ENCODE measurements around the gene TRDN.
"Not testable (repeated sequence)": the region's sequence is repeated elsewhere in the genome, so short reads cannot be mapped to it uniquely, and the experiment has no call there.

Gene TRDN

DNA sequence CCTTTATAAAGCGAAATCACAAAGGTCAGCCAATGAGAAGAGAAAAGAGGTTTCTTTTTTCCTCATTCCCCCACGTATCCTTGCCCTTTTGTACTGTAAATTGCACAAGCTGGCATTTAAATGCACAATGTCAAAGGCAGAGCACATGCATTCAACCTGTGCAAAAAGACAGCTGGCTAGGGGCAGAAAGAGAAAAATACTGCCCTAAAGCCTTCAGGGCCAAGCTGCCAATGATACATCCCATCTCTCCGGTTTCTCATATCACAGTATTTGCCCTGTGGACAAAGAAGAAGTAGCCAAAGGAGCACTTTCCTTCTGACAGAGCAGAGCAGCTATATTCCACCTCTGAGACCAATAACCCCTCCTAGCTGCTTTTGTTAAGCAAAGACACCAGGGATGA lies 219.2 kb downstream of the TRDN start:
- no peak overlapping the region for H3K4me3 ChIP-seq (ENCODE audit: low read depth, low read length)

DNA sequence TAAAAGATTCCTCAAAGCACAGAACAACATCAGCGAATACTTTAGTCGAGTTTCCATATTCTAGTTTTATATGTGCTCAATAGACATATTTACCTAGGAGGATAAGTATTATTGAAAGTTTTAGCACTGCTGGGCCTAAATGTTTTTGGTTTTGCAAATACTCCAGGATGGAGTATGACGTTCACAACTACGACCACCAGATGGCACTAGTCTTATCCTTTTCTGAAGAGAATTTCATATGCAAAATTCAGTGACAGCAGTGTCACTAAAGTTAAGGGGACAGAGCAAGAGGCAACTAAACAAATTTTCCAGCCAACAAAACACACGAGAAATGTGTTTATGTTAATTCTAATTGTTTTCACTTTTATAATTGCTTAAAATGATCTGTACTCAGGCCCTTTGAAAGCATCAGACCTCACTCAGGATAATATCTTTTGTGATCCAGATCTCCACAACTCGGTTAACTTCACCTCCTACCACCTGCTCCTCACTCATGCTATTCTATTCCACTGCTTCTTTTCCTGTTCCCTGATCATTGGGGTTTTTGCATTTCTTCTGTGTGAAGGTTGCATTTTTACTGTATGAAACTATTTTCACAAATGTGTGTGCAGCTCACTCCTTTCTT lies 220.8 kb downstream of the TRDN start:
- no peak overlapping the region for H3K4me3 ChIP-seq (ENCODE audit: low read depth, low read length)

DNA sequence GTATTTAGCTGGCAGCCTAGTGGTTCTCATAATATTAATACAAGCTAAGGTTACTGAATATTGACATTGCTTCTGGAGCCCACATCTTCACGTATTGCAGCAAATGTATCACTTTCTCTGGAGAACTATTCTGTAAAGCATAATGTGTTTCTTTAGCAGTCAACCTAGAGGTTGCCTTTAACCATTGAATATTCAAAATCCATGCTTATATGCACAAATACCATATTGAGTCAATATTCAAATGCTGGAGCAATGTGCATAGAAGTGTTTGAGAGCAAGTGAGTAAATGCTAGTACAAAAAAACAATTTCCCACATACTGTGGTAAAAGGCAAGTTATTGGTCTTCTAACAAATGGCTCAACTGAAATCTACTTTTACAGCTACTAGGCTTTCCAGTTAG lies 231.8 kb downstream of the TRDN start:
- no peak overlapping the region for H3K4me3 ChIP-seq (ENCODE audit: low read depth, low read length)

DNA sequence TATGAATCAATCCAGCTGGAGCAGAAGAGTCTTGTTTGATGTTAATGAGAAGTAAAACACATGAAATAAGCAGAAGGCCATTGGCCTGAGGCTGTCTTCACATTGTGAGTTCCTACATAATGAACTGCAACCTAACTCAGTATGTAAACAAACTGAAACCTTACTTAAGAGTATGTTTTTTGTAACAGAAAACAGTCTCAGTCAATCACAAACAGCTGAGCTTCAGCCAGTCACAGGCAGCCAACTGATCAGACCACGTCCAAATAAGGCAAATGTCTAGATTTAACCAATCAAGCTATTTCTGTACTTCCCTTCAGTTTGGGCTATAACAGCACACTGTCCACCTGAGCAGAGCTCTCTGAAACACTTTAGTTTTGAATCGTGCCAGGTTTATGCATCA lies 234.7 kb downstream of the TRDN start:
- no peak overlapping the region for H3K4me3 ChIP-seq (ENCODE audit: low read depth, low read length)

DNA sequence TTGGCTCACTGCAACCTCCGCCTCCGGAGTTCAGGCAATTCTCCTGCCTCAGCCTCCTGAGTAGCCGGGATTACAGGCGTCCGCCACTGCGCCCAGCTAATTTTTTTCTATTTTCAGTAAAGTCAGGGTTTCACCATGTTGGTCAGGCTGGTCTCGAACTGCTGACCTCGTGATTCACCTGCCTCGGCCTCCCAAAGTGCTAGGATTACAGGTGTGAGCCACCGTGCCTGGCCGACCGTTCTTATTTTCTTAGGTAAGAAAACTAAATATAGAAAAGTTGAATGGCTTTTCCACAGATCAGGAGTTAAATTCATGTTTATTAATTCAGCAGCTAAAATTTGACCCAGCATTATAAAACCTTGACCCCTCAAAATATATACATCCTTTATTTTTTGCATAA lies 238.7 kb downstream of the TRDN start:
- H3K4me3 ChIP-seq (ENCODE audit: low read depth, low read length) = no peak overlapping the region

DNA sequence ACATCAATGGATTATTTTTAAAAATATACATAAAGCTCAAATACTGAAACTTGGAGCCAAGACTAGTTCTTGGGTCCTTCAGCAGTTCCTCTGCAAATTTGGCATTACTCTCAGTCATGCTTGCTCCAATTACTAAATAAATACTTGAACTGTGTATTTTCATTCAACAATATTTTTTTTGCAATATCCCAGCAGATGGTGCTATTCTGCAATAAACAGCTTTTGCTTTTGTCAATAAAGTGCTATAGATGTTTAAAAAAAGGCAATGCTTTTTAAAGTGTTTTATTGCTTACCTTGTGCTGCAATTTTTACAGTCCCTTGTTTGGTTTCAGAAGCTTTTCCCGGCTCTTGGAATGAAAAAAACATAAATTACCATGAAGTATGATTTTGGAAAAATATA lies 243.4 kb downstream of the TRDN start:
- no peak overlapping the region for H3K4me3 ChIP-seq (ENCODE audit: low read depth, low read length)

DNA sequence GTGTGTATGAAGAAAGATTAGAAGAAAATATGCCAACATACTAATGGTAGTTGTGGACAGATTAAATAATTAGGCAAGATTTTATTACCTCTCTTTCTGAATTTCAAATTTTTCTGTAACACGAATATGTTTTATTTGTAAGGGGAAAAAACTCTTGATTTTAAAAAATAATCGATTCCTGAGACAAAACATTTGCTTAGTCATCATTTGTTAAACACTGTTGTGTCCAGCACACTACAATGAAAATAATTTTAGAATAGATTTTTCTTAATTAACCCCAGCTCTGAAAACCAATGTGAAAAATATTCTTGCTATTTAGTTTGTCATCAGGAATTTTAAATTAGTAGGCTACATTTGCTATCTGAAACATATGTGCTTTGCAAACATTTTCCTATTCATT lies 253.0 kb downstream of the TRDN start:
- no peak overlapping the region for H3K4me3 ChIP-seq (ENCODE audit: low read depth, low read length)

DNA sequence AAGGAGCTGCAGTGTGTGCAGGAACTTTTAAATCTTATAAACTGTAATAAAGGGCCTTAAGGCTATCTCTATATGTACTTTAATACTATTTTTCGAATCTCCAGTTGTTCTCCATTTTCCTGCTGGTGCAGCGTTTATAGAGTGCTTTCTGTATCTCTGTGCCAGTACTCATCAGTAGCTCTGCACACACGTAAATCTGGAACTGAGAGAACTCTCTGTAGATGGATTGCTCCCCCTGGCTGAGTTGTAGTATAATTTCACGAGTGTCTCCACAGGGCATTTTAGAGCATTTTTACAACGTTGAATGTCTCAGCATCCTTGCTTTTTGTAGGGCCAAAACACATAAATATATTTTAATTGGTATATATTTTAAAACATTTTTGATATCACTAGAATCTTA lies 256.5 kb downstream of the TRDN start:
- H3K4me3 ChIP-seq (ENCODE audit: low read depth, low read length) = no peak overlapping the region

DNA sequence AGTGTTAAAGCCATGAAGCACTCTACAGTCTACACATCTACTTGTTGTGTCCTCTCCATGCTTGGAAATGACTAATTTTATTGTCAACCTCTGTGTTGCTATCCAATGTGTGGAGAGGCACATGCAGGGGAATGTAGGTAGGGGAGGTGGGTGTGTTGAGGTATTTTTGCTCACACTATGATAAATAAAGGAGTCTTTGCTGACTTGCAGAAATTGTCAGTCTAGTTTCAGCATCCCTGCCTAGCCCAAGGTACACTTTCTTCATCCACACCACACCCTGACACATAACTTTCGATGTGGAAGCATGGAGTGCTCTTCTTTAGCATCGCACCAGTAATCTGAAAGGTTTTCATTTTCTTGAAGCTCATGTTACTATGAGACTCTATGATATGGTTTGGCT lies 264.0 kb downstream of the TRDN start:
- no peak overlapping the region for H3K4me3 ChIP-seq (ENCODE audit: low read depth, low read length)

DNA sequence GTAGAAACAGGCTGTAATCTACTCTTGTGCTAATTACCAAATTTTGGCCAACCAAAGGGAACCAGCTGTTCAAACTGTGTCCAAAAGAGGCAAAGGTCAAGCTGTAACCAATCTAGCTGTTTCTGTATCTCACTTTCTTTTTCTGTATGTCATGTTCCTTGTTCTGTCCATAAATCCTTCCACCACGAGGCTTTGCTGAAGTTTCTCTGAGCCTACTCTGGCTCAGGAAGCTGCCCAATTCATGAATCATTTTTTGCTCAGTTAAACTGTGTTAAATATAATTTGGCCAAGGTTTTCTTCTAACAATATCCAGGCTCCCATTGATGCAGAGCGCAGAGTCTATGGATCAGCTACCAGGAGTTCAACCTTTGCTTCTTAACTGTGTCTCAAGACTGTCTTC lies 272.8 kb downstream of the TRDN start:
- no peak overlapping the region for H3K4me3 ChIP-seq (ENCODE audit: low read depth, low read length)

DNA sequence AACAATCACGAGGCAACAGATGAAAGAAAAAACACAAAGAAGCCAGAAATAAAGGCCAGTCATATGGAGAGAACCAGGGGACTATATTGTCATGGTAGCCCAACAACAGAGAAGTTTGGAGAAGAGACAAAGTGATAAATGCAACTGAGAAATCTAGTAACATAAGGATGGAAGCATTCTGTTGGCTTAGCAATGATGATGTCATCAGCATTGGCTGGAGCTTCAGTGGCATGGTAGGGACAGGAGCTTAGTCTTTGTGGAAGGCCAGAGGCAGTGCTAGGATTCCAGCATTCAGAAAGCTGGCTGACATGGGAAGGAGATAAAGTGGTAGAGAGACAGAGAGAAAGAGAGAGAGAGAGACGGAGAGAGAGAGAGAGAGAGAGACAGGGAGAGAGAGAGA lies 276.4 kb downstream of the TRDN start:
- H3K4me3 ChIP-seq (ENCODE audit: low read depth, low read length) = no peak overlapping the region

DNA sequence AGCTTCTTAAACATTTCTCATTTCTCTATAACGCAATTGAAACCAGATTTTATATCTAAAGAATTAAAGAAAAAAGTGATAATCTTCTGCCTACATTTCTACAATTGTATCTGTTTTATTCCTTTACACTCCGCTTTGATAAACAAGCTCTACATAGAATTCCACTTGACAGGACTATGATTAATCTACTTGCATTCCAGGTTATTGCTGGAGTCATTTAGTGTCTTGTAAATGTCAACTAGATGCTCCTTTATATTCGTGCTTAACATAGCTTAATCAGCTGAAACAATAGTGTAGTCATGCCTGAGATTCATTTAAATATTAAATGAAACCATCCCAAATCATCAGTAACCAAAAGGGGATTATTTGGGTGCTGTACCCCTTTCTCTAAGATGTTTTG lies 284.0 kb downstream of the TRDN start:
- H3K4me3 ChIP-seq (ENCODE audit: low read depth, low read length) = no peak overlapping the region

DNA sequence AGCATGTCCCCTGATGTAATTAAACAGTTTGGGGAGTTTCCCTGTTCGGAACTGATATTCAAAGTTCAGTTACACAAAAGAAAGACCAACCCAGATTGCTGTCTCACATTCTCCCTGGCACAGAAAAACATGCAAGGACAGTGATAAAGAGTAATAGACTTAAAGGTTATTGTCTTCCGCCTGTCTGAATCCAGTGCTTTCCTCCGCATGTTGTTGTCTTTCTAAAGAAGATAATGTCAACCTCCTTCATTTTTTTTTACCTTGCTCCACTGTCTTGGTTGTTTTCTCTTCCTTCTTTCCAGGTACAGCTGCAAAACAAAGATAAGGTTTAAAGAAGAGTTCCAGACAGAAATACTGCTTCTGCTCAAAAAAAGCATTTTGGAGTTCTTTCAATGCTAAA lies 284.5 kb downstream of the TRDN start:
- no peak overlapping the region for H3K4me3 ChIP-seq (ENCODE audit: low read depth, low read length)

DNA sequence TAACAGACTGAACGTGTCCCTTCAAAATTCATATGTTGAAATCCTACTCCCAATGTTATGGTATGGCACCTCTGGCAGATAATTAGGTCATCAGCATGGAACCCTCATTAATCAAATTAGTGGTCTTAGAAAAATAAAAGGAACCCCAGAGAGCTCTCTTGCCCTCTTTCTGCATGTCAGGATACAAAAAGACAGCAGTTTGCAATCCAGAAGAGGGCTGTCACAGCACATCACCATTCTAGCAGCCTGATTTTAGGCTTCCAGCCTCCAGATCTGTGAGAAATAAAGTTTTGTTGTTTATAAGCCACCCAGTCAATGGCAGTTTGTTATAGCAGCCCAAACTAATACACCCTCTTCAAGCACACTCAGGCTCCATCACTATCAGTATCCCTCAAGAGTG lies 292.9 kb downstream of the TRDN start:
- no peak overlapping the region for H3K4me3 ChIP-seq (ENCODE audit: low read depth, low read length)

DNA sequence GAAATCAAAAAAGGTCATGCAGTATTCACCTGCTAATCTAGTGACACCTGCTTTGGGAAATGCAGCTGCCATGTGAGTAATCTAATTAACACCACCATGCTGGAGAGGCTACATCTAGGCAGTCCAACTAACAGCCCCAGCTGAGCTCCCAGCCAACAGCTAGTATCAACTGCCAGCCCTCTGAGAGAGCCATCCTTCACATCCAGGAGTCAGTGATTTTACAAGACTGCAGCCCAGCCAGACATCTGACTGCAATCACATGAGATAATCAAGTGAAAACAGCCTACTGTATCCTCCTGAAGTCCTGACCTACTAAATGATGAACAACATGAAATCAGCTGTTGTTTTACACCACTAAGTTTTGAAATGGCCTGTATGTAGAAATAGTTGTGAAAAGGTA lies 298.4 kb downstream of the TRDN start:
- H3K4me3 ChIP-seq (ENCODE audit: low read depth, low read length) = no peak overlapping the region

DNA sequence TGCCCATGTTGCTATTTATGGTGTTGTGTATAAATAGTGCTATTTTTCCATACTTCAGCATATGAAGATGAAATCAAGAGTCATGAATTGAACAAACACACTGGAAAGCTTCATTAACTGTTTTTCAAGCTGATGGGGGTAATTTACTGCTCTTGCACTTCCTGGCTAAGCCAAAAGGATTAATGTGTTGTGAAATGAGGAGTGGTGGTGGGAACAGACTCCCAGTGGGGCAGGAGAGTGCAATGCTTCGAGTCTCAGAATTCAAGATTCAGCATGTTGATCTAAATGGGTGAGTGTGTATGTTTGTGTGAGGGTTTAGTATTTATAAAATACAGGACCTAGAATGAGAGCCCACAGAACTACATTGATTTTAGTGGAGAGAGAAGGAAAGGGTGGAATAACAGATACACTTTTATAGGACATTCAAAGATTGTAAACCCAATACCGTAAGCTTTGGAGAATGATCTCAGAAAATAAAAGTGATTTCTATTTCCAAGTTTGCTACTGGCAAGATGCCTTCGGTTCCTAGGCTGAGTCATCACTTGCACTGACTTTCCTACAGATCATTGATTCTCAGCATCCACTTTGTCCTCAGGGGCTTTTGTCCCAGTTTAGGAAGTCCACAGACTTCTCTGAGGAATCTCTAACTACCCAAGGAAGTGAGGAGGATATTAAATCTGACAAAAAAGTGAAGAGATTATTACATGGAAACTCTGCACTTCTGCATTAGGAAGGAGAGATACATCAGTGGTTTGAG lies 303.6 kb downstream of the TRDN start:
- no peak overlapping the region for H3K4me3 ChIP-seq (ENCODE audit: low read depth, low read length)

DNA sequence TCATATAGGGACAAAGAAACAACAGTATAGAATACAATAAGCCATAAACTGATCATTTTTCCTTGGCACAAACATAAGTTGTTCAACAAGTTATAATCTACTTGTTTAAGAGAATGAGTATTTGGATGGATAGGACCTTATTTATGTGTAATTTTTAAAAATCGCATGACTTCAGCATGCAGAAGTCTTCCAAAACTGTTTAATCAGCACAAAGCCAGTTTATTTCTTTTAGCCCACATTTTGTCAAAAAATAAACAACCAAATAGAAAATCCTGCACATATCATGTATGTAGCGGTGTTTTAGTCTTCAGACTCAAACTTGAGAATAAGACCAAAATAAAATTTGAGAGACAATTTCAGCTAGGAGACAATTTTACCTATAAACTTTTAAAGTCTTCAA lies 304.7 kb downstream of the TRDN start:
- no peak overlapping the region for H3K4me3 ChIP-seq (ENCODE audit: low read depth, low read length)

DNA sequence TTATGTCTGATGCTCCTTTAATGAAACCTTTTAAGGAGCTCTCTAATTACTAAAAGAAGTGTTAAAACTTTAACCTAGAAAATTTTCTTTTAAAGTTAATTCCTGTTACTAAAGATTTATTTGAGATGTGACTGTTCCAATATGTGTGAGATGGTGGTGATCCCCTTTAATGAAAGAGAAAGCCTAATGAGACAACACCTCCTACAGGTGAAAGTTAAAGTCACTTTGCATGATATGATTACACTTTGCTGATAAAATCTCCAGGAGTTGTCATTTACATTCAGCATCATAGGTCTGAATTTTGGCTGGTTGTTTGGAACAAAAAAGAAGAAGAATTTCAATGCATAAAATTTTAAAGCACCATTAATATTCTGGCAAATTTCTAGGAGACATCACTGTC lies 307.4 kb downstream of the TRDN start:
- no peak overlapping the region for H3K4me3 ChIP-seq (ENCODE audit: low read depth, low read length)

DNA sequence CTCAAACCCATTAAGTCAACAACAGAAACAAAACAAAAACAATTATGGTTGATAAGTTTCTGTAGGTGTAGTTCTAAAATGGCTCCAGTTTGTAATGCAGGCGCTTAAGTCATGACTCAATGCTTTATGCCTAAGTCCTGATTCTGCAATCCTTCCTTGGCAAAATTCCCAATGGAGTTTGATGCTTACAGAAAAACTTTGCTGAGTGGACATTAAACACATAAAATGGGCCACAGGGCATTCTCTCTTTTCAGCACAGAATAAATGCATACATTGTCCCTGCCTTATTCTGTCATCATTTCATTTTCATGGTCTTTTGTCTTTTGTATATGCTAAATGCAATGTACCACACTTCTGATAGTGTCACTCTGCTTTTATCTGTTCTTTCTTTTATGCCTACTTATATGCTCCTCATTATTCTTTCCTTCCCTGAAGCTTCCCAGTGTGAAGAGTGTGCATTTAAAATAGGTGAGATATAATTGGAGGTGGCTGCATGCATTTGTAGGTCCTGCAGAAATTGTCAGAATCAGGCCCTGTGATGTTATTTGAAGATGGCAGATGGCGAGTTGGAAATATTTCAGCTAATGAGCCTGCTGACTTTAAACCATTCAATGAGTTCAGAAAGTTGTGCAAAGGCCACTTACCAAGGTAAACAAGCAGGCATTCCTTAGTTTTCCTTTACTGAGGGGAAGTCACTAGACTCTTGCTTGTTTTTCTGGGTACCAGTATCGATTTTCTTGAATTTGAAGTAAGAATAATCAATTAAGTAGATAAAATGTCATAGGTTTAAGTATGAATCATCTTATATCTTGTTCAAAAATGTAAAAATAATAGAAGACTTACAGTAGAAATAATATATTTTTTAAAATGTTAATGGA lies 313.1 kb downstream of the TRDN start:
- no peak overlapping the region for H3K4me3 ChIP-seq (ENCODE audit: low read depth, low read length)

DNA sequence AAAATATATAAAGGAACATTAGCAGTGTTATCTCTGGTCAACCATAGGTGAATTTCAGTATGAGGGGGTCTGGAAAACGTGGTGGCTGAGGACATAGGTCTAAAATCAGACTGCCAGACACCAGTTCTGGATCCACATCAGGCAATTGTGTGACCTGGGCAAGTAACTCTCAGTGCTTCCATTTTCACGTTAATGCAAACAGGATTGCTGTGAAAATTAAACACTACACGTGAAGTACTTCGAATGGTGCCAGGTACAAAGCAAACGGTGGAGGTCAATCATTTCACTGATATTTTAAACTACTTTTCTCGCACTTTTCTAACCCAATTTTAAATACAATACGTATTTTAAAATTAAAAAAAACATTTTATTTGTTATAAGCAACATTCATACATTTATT lies 315.7 kb downstream of the TRDN start:
- no peak overlapping the region for H3K4me3 ChIP-seq (ENCODE audit: low read depth, low read length)

DNA sequence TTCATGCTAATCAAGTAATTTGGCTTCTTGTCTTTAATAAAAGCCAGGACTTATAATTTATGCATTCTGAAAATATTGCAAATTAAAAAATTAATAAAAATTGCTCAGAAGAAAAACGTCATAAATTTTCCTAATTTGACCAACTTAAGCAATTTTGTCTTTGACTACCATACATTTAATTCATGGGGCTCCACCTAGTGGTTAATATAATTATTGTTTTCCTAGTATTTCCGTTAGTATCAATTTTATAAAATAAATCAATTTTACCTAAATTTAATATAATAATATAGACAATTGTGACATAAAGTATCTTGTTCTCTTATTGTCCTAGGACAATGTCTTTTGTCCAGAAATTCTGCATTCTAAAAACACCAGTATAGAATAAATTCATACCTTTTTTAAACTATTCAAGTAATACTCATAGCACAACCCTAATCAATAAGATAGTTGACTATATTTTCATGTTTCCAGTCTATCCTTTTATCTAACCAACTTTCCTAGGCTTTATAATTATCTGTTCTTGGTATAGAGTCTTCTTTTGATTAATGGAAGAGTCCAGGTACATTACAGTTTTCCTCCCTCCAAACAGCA lies 319.9 kb downstream of the TRDN start:
- H3K4me3 ChIP-seq (ENCODE audit: low read depth, low read length) = no peak overlapping the region

DNA sequence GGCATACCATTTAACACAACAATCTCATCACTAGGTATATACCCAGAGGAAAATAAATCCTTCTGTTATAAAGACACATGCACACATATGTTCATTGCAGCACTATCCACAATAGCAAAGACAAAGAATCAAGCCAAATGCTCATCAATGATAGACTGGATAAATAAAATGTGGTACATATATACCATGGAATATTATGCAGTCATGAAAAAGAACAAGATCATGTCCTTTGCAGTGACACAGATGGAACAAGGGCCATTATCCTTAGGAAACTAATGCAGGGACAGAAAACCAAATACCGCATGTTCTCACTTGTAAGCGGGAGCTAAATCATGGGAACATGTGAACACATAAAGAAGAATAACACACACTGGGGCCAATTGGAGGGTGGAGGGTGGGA lies 322.3 kb downstream of the TRDN start:
- H3K4me3 ChIP-seq (ENCODE audit: low read depth, low read length) = not testable (repeated sequence)

All from iPS-11a (cell line).